ENCODE measurements around the gene GPANK1.

DNA sequence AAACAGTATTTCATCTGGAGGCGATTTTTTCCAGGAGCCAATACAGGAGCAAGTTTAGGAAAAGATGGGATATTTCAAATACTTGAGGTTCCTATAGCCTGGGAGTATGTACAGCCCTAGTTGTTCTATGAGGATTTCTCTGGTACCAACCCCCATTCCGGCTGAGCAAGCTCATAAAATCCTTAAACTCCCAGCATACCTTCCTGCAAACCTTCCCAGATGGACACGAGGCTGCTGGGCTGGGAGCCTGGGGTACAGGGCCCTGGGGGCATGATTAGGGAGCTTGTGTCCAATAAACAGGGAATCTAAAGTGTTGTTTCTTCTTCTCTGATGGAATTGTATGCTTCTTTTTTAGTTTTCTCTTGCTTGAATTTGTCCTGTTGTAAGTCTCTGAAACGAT, 42.8 kb downstream of the GPANK1 start:
- no peak for TF ChIP-seq ZNF232 (CRISPR knock-in tag; IDR thresholded peaks at IDR 0.05)
- TF ChIP-seq SP1 (CRISPR knock-in tag; conservative IDR thresholded peaks at IDR 0.05) = no peak

All from WTC11 (cell line).